C4-2B (cell line): ENCODE measurements around the gene GALNT2.

Experiments
- ZFX ChIP-seq: fragments of 450-650 bp; IDR thresholded peaks from 2 replicates; pipeline ENCODE4 v1.6.1; 2017
- TF ChIP-seq, protein P1 (sequence below): fragments of 450-650 bp; conservative IDR thresholded peaks from 2 replicates; pipeline ENCODE4 v1.5.1; 2017; ENCODE audit warnings: mild to moderate bottlenecking

DNA sequence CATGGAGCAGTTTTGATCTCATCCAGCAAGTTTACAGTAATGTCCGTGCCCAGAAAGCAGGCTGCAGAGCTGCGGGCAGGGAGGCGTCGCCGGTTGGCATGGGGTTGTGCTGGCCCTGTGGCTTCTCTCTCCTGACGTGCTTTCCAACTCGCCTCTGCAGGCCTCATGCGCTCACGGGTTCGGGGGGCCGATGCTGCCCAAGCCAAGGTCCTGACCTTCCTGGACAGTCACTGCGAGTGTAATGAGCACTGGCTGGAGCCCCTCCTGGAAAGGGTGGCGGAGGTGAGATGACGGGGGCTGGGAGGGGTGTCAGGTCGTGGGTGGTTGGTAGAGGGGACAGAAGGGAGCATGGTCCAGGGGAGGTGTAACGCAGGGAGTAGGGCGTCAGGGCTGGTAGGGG, 176.1 kb downstream of the GALNT2 start:
- TF ChIP-seq, protein P1, sequence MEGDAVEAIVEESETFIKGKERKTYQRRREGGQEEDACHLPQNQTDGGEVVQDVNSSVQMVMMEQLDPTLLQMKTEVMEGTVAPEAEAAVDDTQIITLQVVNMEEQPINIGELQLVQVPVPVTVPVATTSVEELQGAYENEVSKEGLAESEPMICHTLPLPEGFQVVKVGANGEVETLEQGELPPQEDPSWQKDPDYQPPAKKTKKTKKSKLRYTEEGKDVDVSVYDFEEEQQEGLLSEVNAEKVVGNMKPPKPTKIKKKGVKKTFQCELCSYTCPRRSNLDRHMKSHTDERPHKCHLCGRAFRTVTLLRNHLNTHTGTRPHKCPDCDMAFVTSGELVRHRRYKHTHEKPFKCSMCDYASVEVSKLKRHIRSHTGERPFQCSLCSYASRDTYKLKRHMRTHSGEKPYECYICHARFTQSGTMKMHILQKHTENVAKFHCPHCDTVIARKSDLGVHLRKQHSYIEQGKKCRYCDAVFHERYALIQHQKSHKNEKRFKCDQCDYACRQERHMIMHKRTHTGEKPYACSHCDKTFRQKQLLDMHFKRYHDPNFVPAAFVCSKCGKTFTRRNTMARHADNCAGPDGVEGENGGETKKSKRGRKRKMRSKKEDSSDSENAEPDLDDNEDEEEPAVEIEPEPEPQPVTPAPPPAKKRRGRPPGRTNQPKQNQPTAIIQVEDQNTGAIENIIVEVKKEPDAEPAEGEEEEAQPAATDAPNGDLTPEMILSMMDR: no peak
- TF ChIP-seq ZFX: no peak
